ENCODE measurements around the gene PTK6.

DNA sequence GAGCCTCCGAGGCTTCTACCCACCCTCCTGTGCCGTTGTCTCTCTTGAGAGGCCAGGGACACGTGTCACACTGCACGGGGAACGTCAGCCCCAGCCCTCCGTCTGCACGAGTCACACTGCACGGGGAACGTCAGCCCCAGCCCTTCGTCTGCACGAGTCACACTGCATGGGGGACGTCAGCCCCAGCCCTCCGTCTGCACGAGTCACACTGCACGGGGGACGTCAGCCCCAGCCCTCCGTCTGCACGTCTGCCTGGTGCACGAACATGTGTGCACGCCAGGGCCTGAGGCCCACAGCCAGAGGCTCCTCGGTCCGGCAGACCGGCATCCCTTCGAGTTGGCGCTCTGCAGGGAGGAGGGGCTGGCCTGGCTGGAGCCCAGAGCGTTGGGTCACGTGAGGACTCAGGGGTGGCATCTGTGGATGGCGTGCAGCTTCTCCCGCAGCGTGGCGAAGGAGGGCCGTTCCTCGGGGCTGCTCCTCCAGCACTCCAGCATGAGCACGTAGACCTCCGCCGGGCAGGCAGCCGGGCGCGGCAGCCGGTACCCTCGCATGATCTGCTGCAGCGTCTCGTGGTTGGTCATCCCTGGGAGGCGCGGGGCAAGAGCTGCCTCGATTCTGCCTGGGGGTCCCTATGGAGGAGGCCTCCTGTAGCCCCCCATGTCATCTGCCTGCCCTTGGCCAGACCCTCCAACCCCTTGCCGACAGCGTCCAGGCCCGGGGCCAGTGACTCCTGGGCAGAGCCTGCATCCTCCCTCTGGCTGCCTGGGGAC lies 3.4 kb upstream of the PTK6 start:
- TF ChIP-seq, protein P1, sequence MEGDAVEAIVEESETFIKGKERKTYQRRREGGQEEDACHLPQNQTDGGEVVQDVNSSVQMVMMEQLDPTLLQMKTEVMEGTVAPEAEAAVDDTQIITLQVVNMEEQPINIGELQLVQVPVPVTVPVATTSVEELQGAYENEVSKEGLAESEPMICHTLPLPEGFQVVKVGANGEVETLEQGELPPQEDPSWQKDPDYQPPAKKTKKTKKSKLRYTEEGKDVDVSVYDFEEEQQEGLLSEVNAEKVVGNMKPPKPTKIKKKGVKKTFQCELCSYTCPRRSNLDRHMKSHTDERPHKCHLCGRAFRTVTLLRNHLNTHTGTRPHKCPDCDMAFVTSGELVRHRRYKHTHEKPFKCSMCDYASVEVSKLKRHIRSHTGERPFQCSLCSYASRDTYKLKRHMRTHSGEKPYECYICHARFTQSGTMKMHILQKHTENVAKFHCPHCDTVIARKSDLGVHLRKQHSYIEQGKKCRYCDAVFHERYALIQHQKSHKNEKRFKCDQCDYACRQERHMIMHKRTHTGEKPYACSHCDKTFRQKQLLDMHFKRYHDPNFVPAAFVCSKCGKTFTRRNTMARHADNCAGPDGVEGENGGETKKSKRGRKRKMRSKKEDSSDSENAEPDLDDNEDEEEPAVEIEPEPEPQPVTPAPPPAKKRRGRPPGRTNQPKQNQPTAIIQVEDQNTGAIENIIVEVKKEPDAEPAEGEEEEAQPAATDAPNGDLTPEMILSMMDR (IDR thresholded peaks at IDR 0.05; ENCODE audit: poor library complexity) = no peak
- TF ChIP-seq EZH2 (IDR thresholded peaks at IDR 0.05; ENCODE audit: borderline replicate concordance) = no peak

Data from hepatocyte (in vitro differentiated cells).